ENCODE data around the gene MUC12. TPM values are rescaled to one million over a fixed set of nuclear protein-coding genes. Genes with fewer than 3 reads are reported as not detected.
"Not testable (repeated sequence)": the region's sequence is repeated elsewhere in the genome, so short reads cannot be mapped to it uniquely, and the experiment has no call there.

MUC12 gene
- under 1 TPM in 1 of 2 experiments, not detected in 1; 0.50 TPM for total RNA-seq

DNA sequence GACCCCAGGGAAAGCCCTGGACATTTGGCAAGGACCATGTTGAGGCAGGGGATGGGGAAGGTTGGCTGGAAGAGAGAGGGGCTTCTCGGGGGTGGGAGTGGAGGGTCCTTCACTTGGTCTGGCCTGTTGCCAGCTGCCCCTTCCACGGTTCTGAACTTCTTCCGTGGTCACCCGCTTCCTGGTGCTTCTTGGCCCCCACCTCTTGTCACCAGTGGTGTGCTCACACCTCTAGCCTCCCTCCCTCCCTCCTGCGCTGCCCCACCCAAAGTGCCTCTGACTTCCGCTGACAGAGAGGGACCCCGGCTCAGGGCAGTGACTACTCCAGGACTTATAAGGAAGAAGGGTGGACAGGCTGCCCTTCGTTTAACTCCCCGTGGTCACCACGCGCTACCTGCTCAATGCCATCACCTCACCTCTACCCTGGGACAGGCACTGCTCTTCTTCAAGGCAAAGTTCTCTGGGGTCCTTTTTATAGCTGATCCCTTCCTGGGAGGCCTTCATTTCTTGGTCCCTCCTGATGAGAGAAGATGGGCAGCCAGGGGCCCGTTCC, at the start of gene MUC12:
MUC12 (plus strand) TSS at position 500 of the 550 bp plus-strand sequence. CDS start 58 bp downstream, outside the sequence.
- no peak for DNase-seq
- Mint-ChIP-seq H3K36me3 (ENCODE audit: low read depth) (no peaks in the 10 kb centered on the region), H3K4me3 (no peak within 1 kb of the TSS), H3K4me1 (peaks cover 18% of the 10 kb centered on the region), H3K27ac (no peak within 1 kb of the TSS), H3K9me3 (no peaks in the 10 kb centered on the region), H3K27me3 (peaks cover 45% of the 10 kb centered on the region)
- ChIA-PET POLR2A (no interaction called here), CTCF (no interaction called here)

DNA sequence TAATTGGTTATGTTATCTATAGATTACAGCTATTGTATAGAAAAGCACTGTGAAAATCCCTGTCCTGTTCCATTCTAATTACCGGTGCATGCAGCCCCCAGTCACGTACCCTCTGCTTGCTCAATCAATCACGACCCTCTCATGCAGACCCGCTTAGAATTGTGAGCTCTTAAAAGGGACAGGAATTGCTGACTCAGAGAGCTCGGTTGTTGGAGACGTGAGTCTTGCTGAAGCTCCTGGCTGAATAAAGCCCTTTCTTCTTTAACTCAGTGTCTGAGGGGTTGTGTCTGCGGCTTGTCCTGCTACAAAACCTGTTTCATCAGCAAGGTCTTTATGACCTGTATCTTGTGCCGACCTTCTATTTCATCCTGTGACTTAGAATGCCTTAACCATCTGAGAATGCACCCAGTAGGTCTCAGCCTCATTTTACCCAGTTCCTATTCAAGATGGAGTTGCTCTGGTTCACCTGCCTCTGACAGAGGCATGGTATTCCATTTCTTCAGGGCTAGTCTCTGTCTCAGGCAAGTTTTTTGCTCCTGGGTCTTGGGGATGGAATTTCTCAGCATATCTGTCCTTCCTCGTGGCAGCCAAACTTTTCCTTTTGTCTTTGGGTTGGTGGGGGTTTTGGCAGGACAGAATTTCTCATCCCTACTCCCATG, 49.5 kb upstream of the MUC12 start:
- H3K4me1 Mint-ChIP-seq; POLR2A ChIA-PET; DNase-seq; H3K4me3 Mint-ChIP-seq; H3K36me3 Mint-ChIP-seq (ENCODE audit: low read depth); H3K27ac Mint-ChIP-seq; H3K9me3 Mint-ChIP-seq; CTCF ChIA-PET: not testable (repeated sequence)
- H3K27me3 Mint-ChIP-seq, result peaks cover 35% of the 10 kb centered on the region

- POLR2A ChIA-PET, result no interaction called here
- H3K27me3 Mint-ChIP-seq, result peaks cover 35% of the 10 kb centered on the region
- H3K4me3 Mint-ChIP-seq, result no peak overlapping the region
- no peaks in the 10 kb centered on the region for H3K4me1 Mint-ChIP-seq
- no peaks in the 10 kb centered on the region for H3K36me3 Mint-ChIP-seq (ENCODE audit: low read depth)
- H3K9me3 Mint-ChIP-seq, result no peaks in the 10 kb centered on the region
- no peak for DNase-seq
- CTCF ChIA-PET, result interaction anchor here (0.6 kb wide), 1 partner anchor 223 kb away, joined by 3 read pairs; no protein-coding TSS in a partner anchor
- H3K27ac Mint-ChIP-seq, result no peak overlapping the region
Measured at GRCh38 chr7:100921039-100921438, 48.3 kb upstream of the MUC12 start.

DNA sequence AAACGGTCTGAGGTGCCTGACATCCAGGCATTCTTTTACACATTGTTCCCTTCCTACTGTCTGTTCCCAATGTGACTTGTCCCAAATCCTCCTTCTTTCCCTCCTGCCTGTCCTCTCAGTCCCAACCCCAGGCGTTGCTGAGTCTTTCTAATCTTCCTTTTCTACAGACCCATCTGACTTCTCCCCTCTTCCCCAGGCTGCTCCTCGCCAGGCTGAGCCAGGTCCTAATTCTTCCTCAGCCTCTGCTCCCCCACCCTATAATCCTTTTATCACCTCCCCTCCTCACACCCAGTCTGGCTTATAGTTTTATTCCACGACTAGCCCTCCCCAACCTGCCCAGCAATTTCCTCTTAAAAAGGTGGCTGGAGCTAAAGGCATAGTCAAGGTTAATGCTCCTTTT, 45.7 kb upstream of the MUC12 start:
- H3K9me3 Mint-ChIP-seq; H3K4me1 Mint-ChIP-seq; H3K36me3 Mint-ChIP-seq (ENCODE audit: low read depth); H3K4me3 Mint-ChIP-seq; DNase-seq; POLR2A ChIA-PET; CTCF ChIA-PET; H3K27ac Mint-ChIP-seq: not testable (repeated sequence)
- peaks cover 34% of the 10 kb centered on the region for H3K27me3 Mint-ChIP-seq

DNA sequence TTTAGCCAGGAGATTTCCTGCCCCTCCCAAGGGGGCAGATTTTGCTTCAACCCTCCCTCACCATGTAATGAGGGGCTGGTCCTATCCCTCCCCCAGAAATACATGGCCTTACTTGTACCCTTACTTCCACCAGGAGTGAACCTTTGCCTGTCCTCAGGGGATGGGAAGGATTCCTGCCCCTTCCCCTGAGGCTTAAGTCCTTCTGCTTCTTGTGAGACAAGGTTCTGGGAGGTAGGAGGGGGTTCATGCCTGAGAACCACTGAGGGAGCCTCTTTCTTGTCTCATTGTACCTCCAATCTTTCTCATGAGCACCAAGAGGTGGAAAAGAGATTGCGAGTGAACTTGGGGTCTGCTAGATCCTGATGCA, 39.6 kb upstream of the MUC12 start:
- H3K27ac Mint-ChIP-seq, result no peak overlapping the region
- no peak for DNase-seq
- H3K36me3 Mint-ChIP-seq (ENCODE audit: low read depth), result no peaks in the 10 kb centered on the region
- H3K4me1 Mint-ChIP-seq, result no peaks in the 10 kb centered on the region
- H3K27me3 Mint-ChIP-seq, result peaks cover 9% of the 10 kb centered on the region
- no peaks in the 10 kb centered on the region for H3K9me3 Mint-ChIP-seq
- POLR2A ChIA-PET, result no interaction called here
- CTCF ChIA-PET, result interaction anchor here (0.5 kb wide), 1 partner anchor 92 kb away, joined by 3 read pairs; no protein-coding TSS in a partner anchor
- H3K4me3 Mint-ChIP-seq, result no peak overlapping the region

- Mint-ChIP-seq H3K27me3 (peaks cover 12% of the 10 kb centered on the region), H3K9me3 (no peaks in the 10 kb centered on the region), H3K4me1 (no peaks in the 10 kb centered on the region), H3K27ac (no peak overlapping the region), H3K4me3 (no peak overlapping the region), H3K36me3 (ENCODE audit: low read depth) (no peaks in the 10 kb centered on the region)
- no peak for DNase-seq
- ChIA-PET CTCF (no interaction called here), POLR2A (no interaction called here)
Measured at GRCh38 chr7:100933734-100934133, 35.6 kb upstream of the MUC12 start.

- CTCF ChIA-PET; POLR2A ChIA-PET; H3K36me3 Mint-ChIP-seq (ENCODE audit: low read depth); DNase-seq; H3K4me1 Mint-ChIP-seq; H3K4me3 Mint-ChIP-seq; H3K27ac Mint-ChIP-seq; H3K9me3 Mint-ChIP-seq; H3K27me3 Mint-ChIP-seq: not testable (repeated sequence)
Measured at GRCh38 chr7:100935381-100935780, 34.0 kb upstream of the MUC12 start.

DNA sequence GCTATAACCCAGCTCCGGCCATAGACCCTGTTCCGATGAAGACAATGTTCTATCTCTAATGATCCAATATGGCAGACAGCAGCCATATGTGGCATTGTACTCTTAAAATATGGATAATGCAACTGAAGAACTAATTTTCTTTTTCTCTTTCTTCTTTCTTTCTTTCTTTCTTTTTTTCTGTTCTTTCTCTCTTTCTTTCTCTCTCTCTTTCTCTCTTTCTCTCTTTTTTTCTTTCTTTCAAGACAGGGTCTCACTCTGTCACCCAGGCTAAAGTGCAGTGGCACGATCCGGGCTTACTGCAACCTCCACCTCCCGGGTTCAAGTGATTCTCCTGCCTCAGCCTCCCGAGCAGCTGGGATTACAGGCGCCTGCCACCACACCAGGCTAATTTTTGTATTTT, 33.2 kb upstream of the MUC12 start:
- H3K27me3 Mint-ChIP-seq; H3K9me3 Mint-ChIP-seq; DNase-seq; H3K36me3 Mint-ChIP-seq (ENCODE audit: low read depth); H3K27ac Mint-ChIP-seq; H3K4me1 Mint-ChIP-seq; POLR2A ChIA-PET; CTCF ChIA-PET; H3K4me3 Mint-ChIP-seq: not testable (repeated sequence)

GRCh38 chr7:100942045-100942774, 27.2 kb upstream of the MUC12 start:
- H3K4me1 Mint-ChIP-seq, result no peaks in the 10 kb centered on the region
- H3K27me3 Mint-ChIP-seq, result peaks cover 10% of the 10 kb centered on the region
- ChIA-PET CTCF (no interaction called here), POLR2A (interaction anchor here (0.9 kb wide), 1 partner anchor 40 kb away, joined by 3 read pairs; no protein-coding TSS in a partner anchor)
- H3K36me3 Mint-ChIP-seq (ENCODE audit: low read depth), result no peaks in the 10 kb centered on the region
- H3K27ac Mint-ChIP-seq, result no peak overlapping the region
- DNase-seq, result no peak
- no peak overlapping the region for H3K4me3 Mint-ChIP-seq
- no peaks in the 10 kb centered on the region for H3K9me3 Mint-ChIP-seq

DNA sequence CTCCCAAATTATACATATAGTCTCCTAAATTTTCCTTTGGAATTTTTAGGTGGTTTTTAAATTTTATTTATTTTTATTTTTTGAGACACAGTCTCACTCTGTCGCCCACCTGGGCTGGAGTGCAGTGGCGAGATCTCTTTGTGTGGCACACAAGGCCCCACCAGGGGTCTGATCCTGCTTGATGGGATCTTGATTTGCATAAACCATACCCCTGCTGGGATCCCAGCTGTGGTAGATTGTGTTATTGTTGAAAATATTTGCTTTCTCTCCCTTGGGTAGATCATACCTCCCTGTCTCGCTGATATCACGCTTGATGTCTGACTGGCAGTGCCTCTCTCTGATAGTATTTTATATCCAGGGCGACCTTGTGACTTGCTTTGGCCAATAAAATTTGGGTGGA, 25.7 kb upstream of the MUC12 start:
- H3K4me3 Mint-ChIP-seq, result no peak overlapping the region
- H3K27me3 Mint-ChIP-seq, result peaks cover 9% of the 10 kb centered on the region
- H3K27ac Mint-ChIP-seq, result no peak overlapping the region
- no peaks in the 10 kb centered on the region for H3K36me3 Mint-ChIP-seq (ENCODE audit: low read depth)
- DNase-seq, result no peak
- POLR2A ChIA-PET, result no interaction called here
- no peaks in the 10 kb centered on the region for H3K4me1 Mint-ChIP-seq
- no peaks in the 10 kb centered on the region for H3K9me3 Mint-ChIP-seq
- CTCF ChIA-PET, result no interaction called here

DNA sequence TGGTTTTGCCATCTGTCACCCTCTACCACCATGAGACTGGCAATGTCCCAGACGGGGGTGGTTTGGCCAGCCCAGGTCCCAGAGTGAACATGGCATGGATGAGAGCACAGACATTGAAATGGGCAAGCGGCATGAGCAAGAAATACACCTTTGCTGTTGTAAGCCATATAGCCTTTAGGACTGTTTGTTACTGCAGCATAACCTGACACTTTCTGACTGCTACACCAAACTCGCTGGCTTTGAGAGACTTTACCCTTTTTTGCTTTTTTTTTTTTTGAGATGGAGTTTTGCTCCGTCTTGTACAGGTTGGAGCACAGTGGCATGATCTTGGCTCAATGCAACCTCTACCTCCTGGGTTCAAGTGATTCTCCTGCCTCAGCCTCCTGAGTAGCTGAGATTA, 25.2 kb upstream of the MUC12 start:
- ChIA-PET POLR2A (no interaction called here), CTCF (no interaction called here)
- H3K9me3 Mint-ChIP-seq, result no peaks in the 10 kb centered on the region
- H3K27ac Mint-ChIP-seq, result no peak overlapping the region
- H3K4me3 Mint-ChIP-seq, result no peak overlapping the region
- no peaks in the 10 kb centered on the region for H3K4me1 Mint-ChIP-seq
- DNase-seq, result no peak
- peaks cover 11% of the 10 kb centered on the region for H3K27me3 Mint-ChIP-seq
- no peaks in the 10 kb centered on the region for H3K36me3 Mint-ChIP-seq (ENCODE audit: low read depth)

DNA sequence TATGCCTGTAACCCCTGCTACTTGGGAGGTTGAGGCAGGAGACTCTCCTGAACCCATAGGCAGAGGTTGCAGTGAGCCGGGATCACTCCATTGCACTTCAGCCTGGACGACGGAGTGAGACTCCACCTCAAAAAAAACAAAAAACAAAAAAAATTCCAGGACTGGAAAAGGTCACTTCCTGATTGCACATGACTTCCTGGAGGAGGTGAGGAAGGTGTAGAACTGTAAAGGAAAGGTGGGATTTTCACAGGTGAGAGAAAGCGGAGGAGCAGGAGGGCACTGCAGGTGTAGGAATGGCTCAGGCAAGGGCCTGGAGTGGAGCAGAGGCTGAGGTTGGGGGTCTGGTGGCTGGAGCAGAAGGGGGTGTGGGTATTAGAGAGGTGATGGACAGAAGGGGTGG, 23.3 kb upstream of the MUC12 start:
- H3K27me3 Mint-ChIP-seq, result peaks cover 21% of the 10 kb centered on the region
- CTCF ChIA-PET, result interaction anchor here (0.5 kb wide), 1 partner anchor 188 kb away, joined by 3 read pairs; no protein-coding TSS in a partner anchor
- no peaks in the 10 kb centered on the region for H3K36me3 Mint-ChIP-seq (ENCODE audit: low read depth)
- H3K4me3 Mint-ChIP-seq, result no peak overlapping the region
- POLR2A ChIA-PET, result no interaction called here
- H3K9me3 Mint-ChIP-seq, result no peaks in the 10 kb centered on the region
- no peak for DNase-seq
- H3K4me1 Mint-ChIP-seq, result peaks cover 1% of the 10 kb centered on the region
- H3K27ac Mint-ChIP-seq, result no peak overlapping the region

GRCh38 chr7:100946766-100947365, 22.5 kb upstream of the MUC12 start:
- no peak for DNase-seq
- Mint-ChIP-seq H3K4me1 (peaks cover 1% of the 10 kb centered on the region), H3K36me3 (ENCODE audit: low read depth) (no peaks in the 10 kb centered on the region), H3K27ac (no peak overlapping the region), H3K4me3 (no peak overlapping the region), H3K27me3 (peaks cover 21% of the 10 kb centered on the region), H3K9me3 (no peaks in the 10 kb centered on the region)
- CTCF ChIA-PET, result no interaction called here
- POLR2A ChIA-PET, result no interaction called here

All from activated CD4-positive, alpha-beta memory T cell treated with anti-CD3 and anti-CD28 coated beads, Interleukin-2, amount 10 ng/mL, durations not matched to agents 7 days and 5 days (primary cell).